Fibroblast of lung (primary cell): Measurements from ENCODE around the gene EIF3D. TPM values are rescaled to one million over a fixed set of nuclear protein-coding genes. Genes with fewer than 3 reads are reported as not detected.

Source experiments
- DNase-seq, 2 donors: peaks; one replicate each; pipeline versions ENCODE4 v3.0.0 to v3.0.0-alpha.2; 2010; ENCODE audit warnings: low read depth in 2 of 2
- H2AFZ ChIP-seq: 2 replicates; pipeline ENCODE4 v1.5.1; 2012; ENCODE audit warnings: low read length, control low read depth, inconsistent platforms
- H3K27ac ChIP-seq: 2 replicates; pipeline ENCODE4 v1.5.1; 2011; ENCODE audit warnings: low read length, control low read depth; ENCODE audit not compliant: insufficient read depth
- H3K27me3 ChIP-seq: 2 replicates; pipeline ENCODE4 v1.5.1; 2011; ENCODE audit warnings: mild to moderate bottlenecking, low read length; ENCODE audit not compliant: control insufficient read depth, insufficient read depth
- H3K36me3 ChIP-seq: 2 replicates; pipeline ENCODE4 v1.5.1; 2011; ENCODE audit warnings: low read length; ENCODE audit not compliant: control insufficient read depth, insufficient read depth
- H3K4me1 ChIP-seq: 2 replicates; pipeline ENCODE4 v1.5.1; 2011; ENCODE audit warnings: low read length; ENCODE audit not compliant: control insufficient read depth, insufficient read depth; ENCODE audit errors: extremely low read depth
- H3K4me2 ChIP-seq: 2 replicates; pipeline ENCODE4 v1.5.1; 2011; ENCODE audit warnings: low read length, control low read depth; ENCODE audit not compliant: insufficient read depth; ENCODE audit errors: extremely low read depth
- H3K4me3 ChIP-seq, 4 experiments: fragments of 200-600 bp in 1 of 4; sonication (generic) in 1 of 4; replicated peaks in 1 of 4; 2 replicates each; pipeline ENCODE4 v1.5.1; 2011 to 2016; ENCODE audit warnings: low read length in 4 of 4, low read depth in 3 of 4, mild to moderate bottlenecking in 3 of 4, control low read depth in 2 of 4, inconsistent platforms in 1 of 4, mixed read lengths in 1 of 4; ENCODE audit not compliant: insufficient read depth in 1 of 4; ENCODE audit errors: control extremely low read depth in 1 of 4
- H3K79me2 ChIP-seq: 2 replicates; pipeline ENCODE4 v1.5.1; 2012; ENCODE audit warnings: mild to moderate bottlenecking, low read length, inconsistent platforms; ENCODE audit not compliant: control insufficient read depth, insufficient read depth
- H3K9ac ChIP-seq: 2 replicates; pipeline ENCODE4 v1.5.1; 2011; ENCODE audit warnings: mild to moderate bottlenecking, low read length, control low read depth; ENCODE audit not compliant: insufficient read depth
- H3K9me3 ChIP-seq: 2 replicates; pipeline ENCODE4 v1.5.1; 2012; ENCODE audit warnings: low read depth, low read length; ENCODE audit not compliant: control insufficient read depth, insufficient read depth
- H4K20me1 ChIP-seq: 2 replicates; pipeline ENCODE4 v1.5.1; 2011; ENCODE audit warnings: low read length; ENCODE audit not compliant: control insufficient read depth, insufficient read depth; ENCODE audit errors: extremely low read depth
- EZH2 ChIP-seq: IDR thresholded peaks from 2 replicates; pipeline ENCODE4 v1.5.1; 2012; ENCODE audit warnings: low read length, control low read depth, mild to moderate bottlenecking; ENCODE audit errors: missing control alignments
- polyA plus RNA-seq, 2 donors: library from polyadenylated mRNA; depleted of rRNA in 1 of 2; stranded (reverse) in 1 of 2; unstranded in 1 of 2; fragments of >200 nt; gene quantifications; 2 replicates each; pipeline ENCODE4 v1.2.1, GENCODE V29; 2011 to 2012; ENCODE audit warnings: missing spikeins in 1 of 2
- total RNA-seq: library from RNA; depleted of rRNA; stranded (reverse); fragments of >200 nt; gene quantifications from 2 replicates; pipeline ENCODE4 v1.2.1, GENCODE V29; 2014
- TF ChIP-seq, protein P1 (sequence below), 2 donors: IDR thresholded peaks in 1 of 2; conservative IDR thresholded peaks in 1 of 2; 1 replicate in 1 of 2; 2 replicates in 1 of 2; pipeline ENCODE4 v1.5.1; 2011 to 2012; ENCODE audit warnings: low read length in 2 of 2, control low read depth in 1 of 2, inconsistent platforms in 1 of 2, low read depth in 1 of 2, mild to moderate bottlenecking in 1 of 2

EIF3D gene
- total and polyA plus RNA-seq, 2 donors (not counting 1 experiment from before 2014, with no cell fraction given) = 267 to 306 TPM

DNA sequence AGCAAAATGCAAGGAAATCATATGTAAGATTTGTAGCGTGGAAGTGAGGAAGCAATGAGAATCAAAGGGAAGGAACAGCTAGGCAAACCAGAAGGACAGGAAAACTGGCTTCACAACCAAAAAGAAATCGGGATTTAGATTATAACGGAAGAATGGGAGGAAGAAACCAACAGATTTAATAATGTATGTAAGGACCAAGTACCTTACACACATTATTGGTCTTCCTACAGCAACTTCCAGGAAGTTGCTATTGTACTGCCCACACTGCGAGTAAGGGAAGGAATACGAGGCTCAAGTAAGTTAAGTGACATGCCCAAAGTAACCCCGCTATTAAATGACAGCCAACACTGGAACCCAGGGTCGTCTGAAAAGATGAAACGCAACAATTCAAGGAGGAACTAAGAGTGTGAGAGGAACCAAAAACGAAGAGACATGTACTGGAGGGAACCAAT, 48.0 kb downstream of the EIF3D start:
- peaks cover 12% of the 10 kb centered on the region for H3K79me2 ChIP-seq
- peaks cover 11% of the 10 kb centered on the region for H3K36me3 ChIP-seq
- peak overlapping the region; percentile 90 to 99 (median 96) for H3K4me3 ChIP-seq
- peak overlapping the region; percentile 96 for H2AFZ ChIP-seq
- peaks cover 7% of the 10 kb centered on the region for H3K4me1 ChIP-seq
- H3K4me2 ChIP-seq = peak overlapping the region; percentile 84
- DNase-seq = no peak
- no peaks in the 10 kb centered on the region for H3K9me3 ChIP-seq
- H4K20me1 ChIP-seq = no peaks in the 10 kb centered on the region
- TF ChIP-seq EZH2 = no peak
- TF ChIP-seq, protein P1, sequence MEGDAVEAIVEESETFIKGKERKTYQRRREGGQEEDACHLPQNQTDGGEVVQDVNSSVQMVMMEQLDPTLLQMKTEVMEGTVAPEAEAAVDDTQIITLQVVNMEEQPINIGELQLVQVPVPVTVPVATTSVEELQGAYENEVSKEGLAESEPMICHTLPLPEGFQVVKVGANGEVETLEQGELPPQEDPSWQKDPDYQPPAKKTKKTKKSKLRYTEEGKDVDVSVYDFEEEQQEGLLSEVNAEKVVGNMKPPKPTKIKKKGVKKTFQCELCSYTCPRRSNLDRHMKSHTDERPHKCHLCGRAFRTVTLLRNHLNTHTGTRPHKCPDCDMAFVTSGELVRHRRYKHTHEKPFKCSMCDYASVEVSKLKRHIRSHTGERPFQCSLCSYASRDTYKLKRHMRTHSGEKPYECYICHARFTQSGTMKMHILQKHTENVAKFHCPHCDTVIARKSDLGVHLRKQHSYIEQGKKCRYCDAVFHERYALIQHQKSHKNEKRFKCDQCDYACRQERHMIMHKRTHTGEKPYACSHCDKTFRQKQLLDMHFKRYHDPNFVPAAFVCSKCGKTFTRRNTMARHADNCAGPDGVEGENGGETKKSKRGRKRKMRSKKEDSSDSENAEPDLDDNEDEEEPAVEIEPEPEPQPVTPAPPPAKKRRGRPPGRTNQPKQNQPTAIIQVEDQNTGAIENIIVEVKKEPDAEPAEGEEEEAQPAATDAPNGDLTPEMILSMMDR (conservative IDR thresholded peaks at IDR 0.05 in 1 of 2, IDR thresholded peaks at IDR 0.05 in 1 of 2; ENCODE audit: low read depth in 1 of 2, low read length in 2 of 2) = no peak
- peak overlapping the region; percentile 99 for H3K27ac ChIP-seq
- H3K9ac ChIP-seq = peak overlapping the region; percentile 97
- no peaks in the 10 kb centered on the region for H3K27me3 ChIP-seq

DNA sequence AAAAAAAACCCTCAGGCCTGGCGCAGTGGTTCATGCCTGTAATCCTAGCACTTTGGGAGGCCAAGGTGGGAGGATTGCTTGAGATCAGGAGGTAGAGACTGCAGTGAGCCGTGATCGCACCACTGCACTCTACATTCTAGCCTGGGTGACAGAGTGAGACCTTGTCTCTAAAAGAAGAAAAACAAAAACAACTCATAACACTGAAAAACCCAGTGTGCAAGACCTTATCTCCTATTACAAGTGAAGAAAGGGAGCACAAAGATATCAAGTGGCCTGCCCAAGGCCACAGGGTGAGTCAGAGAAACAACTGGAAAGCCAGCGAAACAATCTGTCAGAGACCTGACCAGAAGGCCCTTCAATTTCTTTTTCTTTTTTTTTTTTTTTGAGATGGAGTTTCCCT, 50.0 kb downstream of the EIF3D start:
- no peak overlapping the region for H3K9ac ChIP-seq
- TF ChIP-seq, protein P1 (conservative IDR thresholded peaks at IDR 0.05 in 1 of 2, IDR thresholded peaks at IDR 0.05 in 1 of 2; ENCODE audit: low read depth in 1 of 2, low read length in 2 of 2) = no peak
- TF ChIP-seq EZH2 = no peak
- no peak overlapping the region for H3K27ac ChIP-seq
- H3K4me2 ChIP-seq = no peak overlapping the region
- peaks cover 12% of the 10 kb centered on the region for H3K79me2 ChIP-seq
- no peak overlapping the region for H3K4me3 ChIP-seq
- H2AFZ ChIP-seq = no peak overlapping the region
- no peaks in the 10 kb centered on the region for H4K20me1 ChIP-seq
- DNase-seq = peak in 1 of 2 donors; percentile 18
- H3K9me3 ChIP-seq = no peaks in the 10 kb centered on the region
- peaks cover 14% of the 10 kb centered on the region for H3K36me3 ChIP-seq
- peaks cover 7% of the 10 kb centered on the region for H3K4me1 ChIP-seq
- no peaks in the 10 kb centered on the region for H3K27me3 ChIP-seq

GRCh38 chr22:36475341-36475740, 53.6 kb downstream of the EIF3D start:
- H3K9ac ChIP-seq = no peak overlapping the region
- H3K4me2 ChIP-seq = no peak overlapping the region
- no peaks in the 10 kb centered on the region for H4K20me1 ChIP-seq
- H3K4me3 ChIP-seq = no peak overlapping the region
- peaks cover 12% of the 10 kb centered on the region for H3K4me1 ChIP-seq
- DNase-seq = no peak
- H3K27ac ChIP-seq = no peak overlapping the region
- TF ChIP-seq, protein P1 (conservative IDR thresholded peaks at IDR 0.05 in 1 of 2, IDR thresholded peaks at IDR 0.05 in 1 of 2; ENCODE audit: low read depth in 1 of 2, low read length in 2 of 2) = no peak
- no peaks in the 10 kb centered on the region for H3K27me3 ChIP-seq
- peaks cover 6% of the 10 kb centered on the region for H3K79me2 ChIP-seq
- H2AFZ ChIP-seq = no peak overlapping the region
- H3K36me3 ChIP-seq = peaks cover 15% of the 10 kb centered on the region
- no peaks in the 10 kb centered on the region for H3K9me3 ChIP-seq
